Retinal pigment epithelial cell (primary cell): Measurements from ENCODE around the gene HLA-DRB5.

Source experiments
- DNase-seq: peaks from one replicate; pipeline ENCODE4 v3.0.0-alpha.2; 2010; ENCODE audit warnings: low read depth
- H3K4me3 ChIP-seq: 2 replicates; pipeline ENCODE4 v1.5.1; 2011; ENCODE audit warnings: mild to moderate bottlenecking, low read length, control low read depth, moderate library complexity
- TF ChIP-seq, protein P1 (sequence below): conservative IDR thresholded peaks from 2 replicates; pipeline ENCODE4 v1.5.1; 2011; ENCODE audit warnings: low read depth, low read length, control low read depth, inconsistent platforms

HLA-DRB5 gene

DNA sequence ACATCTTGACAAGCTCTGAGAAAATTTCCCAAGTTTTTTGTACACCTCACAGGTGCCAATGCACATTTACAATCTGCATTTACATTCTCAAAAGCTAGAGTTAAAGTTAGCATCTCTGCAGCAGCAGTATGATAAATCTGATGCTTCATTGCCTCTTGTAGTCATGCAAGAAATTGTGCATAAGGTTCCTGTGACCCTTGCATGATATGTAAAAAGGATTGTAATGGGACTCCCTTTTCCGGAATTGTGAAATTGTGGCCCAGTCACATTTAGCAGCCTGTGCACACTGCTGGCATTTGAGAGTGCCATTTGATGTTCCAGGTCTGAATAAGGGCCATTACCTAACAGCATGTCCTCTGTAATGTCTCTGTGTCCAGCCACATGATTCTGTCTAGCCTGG is 35.4 kb upstream of the HLA-DRB5 start:
- no peak for DNase-seq
- TF ChIP-seq, protein P1, sequence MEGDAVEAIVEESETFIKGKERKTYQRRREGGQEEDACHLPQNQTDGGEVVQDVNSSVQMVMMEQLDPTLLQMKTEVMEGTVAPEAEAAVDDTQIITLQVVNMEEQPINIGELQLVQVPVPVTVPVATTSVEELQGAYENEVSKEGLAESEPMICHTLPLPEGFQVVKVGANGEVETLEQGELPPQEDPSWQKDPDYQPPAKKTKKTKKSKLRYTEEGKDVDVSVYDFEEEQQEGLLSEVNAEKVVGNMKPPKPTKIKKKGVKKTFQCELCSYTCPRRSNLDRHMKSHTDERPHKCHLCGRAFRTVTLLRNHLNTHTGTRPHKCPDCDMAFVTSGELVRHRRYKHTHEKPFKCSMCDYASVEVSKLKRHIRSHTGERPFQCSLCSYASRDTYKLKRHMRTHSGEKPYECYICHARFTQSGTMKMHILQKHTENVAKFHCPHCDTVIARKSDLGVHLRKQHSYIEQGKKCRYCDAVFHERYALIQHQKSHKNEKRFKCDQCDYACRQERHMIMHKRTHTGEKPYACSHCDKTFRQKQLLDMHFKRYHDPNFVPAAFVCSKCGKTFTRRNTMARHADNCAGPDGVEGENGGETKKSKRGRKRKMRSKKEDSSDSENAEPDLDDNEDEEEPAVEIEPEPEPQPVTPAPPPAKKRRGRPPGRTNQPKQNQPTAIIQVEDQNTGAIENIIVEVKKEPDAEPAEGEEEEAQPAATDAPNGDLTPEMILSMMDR, result no peak
- H3K4me3 ChIP-seq, result no peak overlapping the region

GRCh38 chr6:32562940-32563339 is 32.9 kb upstream of the HLA-DRB5 start:
- TF ChIP-seq, protein P1, result no peak
- no peak for DNase-seq
- no peak overlapping the region for H3K4me3 ChIP-seq

- TF ChIP-seq, protein P1, result no peak
- DNase-seq, result no peak
These were observed 29.7 kb upstream of the HLA-DRB5 start for GRCh38 chr6:32559747-32560146.

GRCh38 chr6:32558426-32559057 is 28.5 kb upstream of the HLA-DRB5 start:
- DNase-seq, result no peak
- TF ChIP-seq, protein P1, result no peak
- no peak overlapping the region for H3K4me3 ChIP-seq

More at GRCh38 chr6:32559747-32560146, 29.7 kb upstream of the HLA-DRB5 start:
- no peak overlapping the region for H3K4me3 ChIP-seq

DNA sequence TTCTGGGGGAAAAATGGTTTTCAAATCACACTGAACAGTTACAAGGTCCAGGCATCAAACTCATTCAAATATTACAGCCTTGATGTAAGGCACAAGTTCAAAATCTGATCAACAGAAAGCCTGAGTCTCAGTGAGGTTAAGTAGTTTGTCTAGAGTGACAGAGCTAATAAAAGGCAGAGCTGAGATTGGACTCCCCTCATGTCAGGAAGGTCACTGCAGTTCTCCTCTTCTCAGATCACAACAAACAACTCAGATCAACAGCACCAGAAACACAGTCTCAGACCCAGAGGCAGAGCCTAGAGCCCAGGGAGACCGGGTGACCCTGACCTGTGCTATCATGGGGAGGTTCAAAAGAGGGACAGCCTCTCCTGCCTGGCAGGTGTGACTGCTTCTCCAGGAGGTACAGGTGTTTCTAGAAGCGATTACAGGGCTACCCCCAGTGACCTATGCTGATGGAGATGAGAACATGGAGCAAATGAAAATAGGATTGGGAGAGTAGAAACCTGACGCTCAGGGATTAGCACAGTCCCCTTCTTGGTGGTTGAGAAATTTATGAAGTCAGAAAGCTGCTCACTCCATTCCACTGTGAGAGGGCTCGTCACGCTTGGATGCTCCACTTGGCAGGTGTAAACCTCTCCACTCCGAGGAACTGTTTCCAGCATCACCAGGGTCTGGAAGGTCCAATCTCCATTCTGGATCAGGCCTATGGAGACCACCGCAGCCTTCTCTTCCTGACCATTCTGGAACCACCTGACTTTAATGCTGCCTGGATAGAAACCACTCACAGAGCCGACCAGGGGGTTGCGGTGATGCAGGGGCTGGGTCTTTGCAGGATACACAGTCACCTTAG is 24.3 kb upstream of the HLA-DRB5 start:
- no peak for DNase-seq
- TF ChIP-seq, protein P1, result no peak
- no peak overlapping the region for H3K4me3 ChIP-seq

DNA sequence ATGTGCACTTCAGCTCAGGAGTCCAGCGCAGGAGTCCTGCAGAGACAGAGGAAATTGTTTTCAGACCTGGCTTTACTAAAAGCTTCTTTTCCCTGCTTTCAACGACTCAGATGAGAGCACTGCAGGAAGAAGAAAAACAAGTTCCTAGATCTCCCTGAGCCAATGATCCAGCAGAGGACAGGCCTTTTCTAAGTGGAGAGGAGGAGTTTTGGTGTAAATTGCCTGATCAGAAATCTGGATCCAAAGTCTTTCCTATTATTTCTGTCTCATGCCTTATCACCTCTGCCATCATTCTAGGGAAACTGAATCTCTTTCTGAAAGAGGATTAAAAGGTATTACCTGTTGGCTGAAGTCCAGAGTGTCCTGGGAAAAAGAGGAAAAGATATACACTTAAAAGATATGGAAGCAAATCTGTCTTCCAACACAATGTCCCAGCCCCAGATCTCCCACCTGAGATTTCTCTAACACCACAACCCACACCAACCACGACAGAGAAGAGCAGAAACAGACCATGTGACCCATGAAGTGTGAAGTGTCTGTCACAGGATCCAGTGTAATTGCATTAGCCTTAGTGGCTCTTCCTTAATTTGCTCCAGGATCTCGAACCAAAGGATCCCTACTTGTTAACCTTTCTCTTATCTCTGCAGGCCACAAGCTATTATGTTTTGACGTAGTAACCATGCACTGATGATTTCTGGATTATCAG is 23.1 kb upstream of the HLA-DRB5 start:
- DNase-seq, result no peak
- TF ChIP-seq, protein P1, result no peak
- no peak overlapping the region for H3K4me3 ChIP-seq
